A549 (cell line): ENCODE data around the gene BLACAT1. TPM values are rescaled to one million over a fixed set of nuclear protein-coding genes. Genes with fewer than 3 reads are reported as not detected.
"Not testable (repeated sequence)": the region's sequence is repeated elsewhere in the genome, so short reads cannot be mapped to it uniquely, and the experiment has no call there.

Experiments
- ATAC-seq, 2 experiments: fragments of 200-7000 bp in 1 of 2; fragments of >200 bp in 1 of 2; cut with Nextera tagmentation in 1 of 2; cut with Tn5 transposase in 1 of 2; 3 replicates each; pipeline versions ENCODE4 v1.8.0 to v1.9.1; 2018 to 2020; ENCODE audit warnings: mild to moderate bottlenecking in 1 of 2, moderate library complexity in 1 of 2
- CTCF ChIA-PET: fragments of 300-600 bp; sonication (Branson Sonifier 250); formaldehyde crosslinking; extraction: SDS; loops from one replicate; lab custom pipeline; 2021; ENCODE audit warnings: antibody characterized with exemption, inconsistent platforms; lab: Yijun Ruan, JAX
- POLR2A ChIA-PET: fragments of 350-600 bp; formaldehyde crosslinking; extraction: SDS; loops from one replicate; lab custom pipeline; 2021; ENCODE audit warnings: antibody characterized with exemption, inconsistent platforms; lab: Yijun Ruan, JAX
- DNase-seq, 2 experiments: peaks; one replicate each; pipeline versions ENCODE4 v3.0.0 to v3.0.0-alpha.2; 2011 to 2016; ENCODE audit warnings: low read depth in 1 of 2, low spot score in 1 of 2
- FAIRE-seq: peaks from 2 replicates; lab custom pipeline; 2011; peaks lifted over from hg19 to GRCh38; lab: Jason Lieb, UNC
- H3K27ac ChIP-seq, 2 experiments: fragments of >200 bp; sonication (Bioruptor Twin); formaldehyde crosslinking; 3 replicates each; pipeline ENCODE4 v1.5.1; 2016 to 2017
- H3K4me1 ChIP-seq: fragments of >200 bp; sonication (Bioruptor Twin); formaldehyde crosslinking; 3 replicates; pipeline ENCODE4 v1.6.1; 2016
- H3K4me2 ChIP-seq: fragments of >200 bp; sonication (Bioruptor Twin); formaldehyde crosslinking; 3 replicates; pipeline ENCODE4 v1.6.1; 2016
- H3K4me3 ChIP-seq: fragments of >200 bp; sonication (Bioruptor Twin); formaldehyde crosslinking; 3 replicates; pipeline ENCODE4 v1.5.1; 2016
- H3K9me3 ChIP-seq: fragments of >200 bp; sonication (Bioruptor Twin); formaldehyde crosslinking; 3 replicates; pipeline ENCODE4 v1.6.1; 2016
- CBX2 ChIP-seq: fragments of 200-600 bp; sonication (generic); IDR thresholded peaks from 2 replicates; pipeline ENCODE4 v1.6.1; 2016; ENCODE audit warnings: low read depth, mild to moderate bottlenecking, borderline replicate concordance
- CBX8 ChIP-seq: fragments of 200-600 bp; sonication (generic); IDR thresholded peaks from 2 replicates; pipeline ENCODE4 v1.6.1; 2016
- CEBPB ChIP-seq, 2 experiments: fragments of >200 bp in 1 of 2; sonication (Bioruptor Twin) in 1 of 2; formaldehyde crosslinking in 1 of 2; IDR thresholded peaks; 2 replicates each; pipeline ENCODE4 v1.6.1; 2012 to 2016
- EHF ChIP-seq: fragments of 250-450 bp; sonication (Bioruptor Pico); IDR thresholded peaks from 2 replicates; pipeline ENCODE4 v1.5.0; 2020; ENCODE audit warnings: mild to moderate bottlenecking
- FOXS1 ChIP-seq: fragments of 250-450 bp; sonication (Bioruptor Pico); IDR thresholded peaks from 2 replicates; pipeline ENCODE4 v1.5.0; 2020; ENCODE audit warnings: mild to moderate bottlenecking, moderate library complexity
- HEYL ChIP-seq: fragments of 250-450 bp; sonication (Bioruptor Pico); IDR thresholded peaks from 2 replicates; pipeline ENCODE4 v1.8.0; 2021; ENCODE audit warnings: mild to moderate bottlenecking, moderate library complexity
- HOXA7 ChIP-seq: fragments of 250-450 bp; sonication (Bioruptor Pico); IDR thresholded peaks from 2 replicates; pipeline ENCODE4 v1.5.0; 2020; ENCODE audit warnings: mild to moderate bottlenecking, moderate library complexity
- HOXB13 ChIP-seq: fragments of 250-450 bp; sonication (Bioruptor Pico); IDR thresholded peaks from 2 replicates; pipeline ENCODE4 v1.5.0; 2020; ENCODE audit warnings: low read depth, mild to moderate bottlenecking, moderate library complexity
- JUN ChIP-seq, 2 experiments: fragments of >200 bp; sonication (Bioruptor Twin); formaldehyde crosslinking; IDR thresholded peaks; 2 replicates in 1 of 2; 3 replicates in 1 of 2; pipeline ENCODE4 v1.6.1; 2016 to 2017
- KDM1A ChIP-seq: fragments of 200-600 bp; sonication (generic); IDR thresholded peaks from 2 replicates; pipeline ENCODE4 v1.6.1; 2016; ENCODE audit warnings: low read depth, mild to moderate bottlenecking
- KDM5A ChIP-seq: fragments of 200-600 bp; sonication (generic); IDR thresholded peaks from 2 replicates; pipeline ENCODE4 v1.6.1; 2016; ENCODE audit warnings: antibody characterized with exemption, mild to moderate bottlenecking
- MAZ ChIP-seq: fragments of 150-350 bp; IDR thresholded peaks from 2 replicates; pipeline ENCODE4 v1.6.1; 2014; ENCODE audit warnings: antibody characterized with exemption, low read depth, low read length, borderline replicate concordance
- NR3C1 ChIP-seq: fragments of >200 bp; sonication (Bioruptor Twin); formaldehyde crosslinking; IDR thresholded peaks from 3 replicates; pipeline ENCODE4 v1.6.1; 2017
- POLR2A ChIP-seq: IDR thresholded peaks from 2 replicates; pipeline ENCODE4 v1.6.1; 2012; ENCODE audit warnings: mild to moderate bottlenecking, low read length
- RAD21 ChIP-seq, 2 experiments: fragments of >200 bp in 1 of 2; sonication (Bioruptor Twin) in 1 of 2; formaldehyde crosslinking in 1 of 2; IDR thresholded peaks in 1 of 2; conservative IDR thresholded peaks in 1 of 2; 2 replicates in 1 of 2; 3 replicates in 1 of 2; pipeline ENCODE4 v1.6.1; 2012 to 2018; ENCODE audit warnings: inconsistent platforms in 1 of 2
- RARB ChIP-seq: fragments of 250-450 bp; sonication (Bioruptor Pico); IDR thresholded peaks from 2 replicates; pipeline ENCODE4 v1.8.0; 2021; ENCODE audit warnings: mild to moderate bottlenecking, moderate library complexity
- RCOR1 ChIP-seq: fragments of 150-350 bp; IDR thresholded peaks from 2 replicates; pipeline ENCODE4 v1.6.1; 2014; ENCODE audit warnings: antibody characterized with exemption, low read length, low read depth
- SREBF2 ChIP-seq: fragments of 450-650 bp; IDR thresholded peaks from 2 replicates; pipeline ENCODE4 v1.6.1; 2014; ENCODE audit warnings: mild to moderate bottlenecking, moderate library complexity
- ZNF302 ChIP-seq: fragments of 250-450 bp; sonication (Bioruptor Pico); IDR thresholded peaks from 2 replicates; pipeline ENCODE4 v1.9.0; 2021; ENCODE audit warnings: inconsistent platforms, mild to moderate bottlenecking, moderate library complexity
- ZSCAN20 ChIP-seq: fragments of 250-450 bp; sonication (Bioruptor Pico); IDR thresholded peaks from 2 replicates; pipeline ENCODE4 v1.8.0; 2022; ENCODE audit warnings: mild to moderate bottlenecking, moderate library complexity
- whole genome bisulfite sequencing: methylation state at CpG from one replicate; pipeline ENCODE4 v1.1.6; 2017; ENCODE audit errors: missing lambda C conversion rate; 5-methylcytosine and 5-hydroxymethylcytosine counted together
- polyA plus RNA-seq, 4 experiments: library from polyadenylated mRNA; depleted of rRNA in 3 of 4; stranded (reverse); fragments of >200 nt; fragmentation: RNase III in 1 of 4; extraction: RNeasy Plus Mini Kit Qiagen cat#74134 plus additional on column Dnase treatment in 1 of 4; gene quantifications; 2 replicates in 3 of 4; 3 replicates in 1 of 4; pipeline ENCODE4 v1.2.3, GENCODE V29; 2011 to 2017
- TF ChIP-seq, protein P1 (sequence below): IDR thresholded peaks from 2 replicates; pipeline ENCODE4 v1.6.1; 2012; ENCODE audit warnings: low read depth, borderline replicate concordance
- TF ChIP-seq, protein P2 (sequence below): fragments of >200 bp; sonication (Bioruptor Twin); formaldehyde crosslinking; IDR thresholded peaks from 2 replicates; pipeline ENCODE4 v1.6.1; 2016
- TF ChIP-seq, protein P3 (sequence below): fragments of >200 bp; sonication (Bioruptor Twin); formaldehyde crosslinking; IDR thresholded peaks from 3 replicates; pipeline ENCODE4 v1.5.1; 2016
- TF ChIP-seq, protein P4 (sequence below): IDR thresholded peaks from 2 replicates; pipeline ENCODE4 v1.6.1; 2012
- TF ChIP-seq, protein P5 (sequence below): fragments of 250-450 bp; sonication (Bioruptor Pico); IDR thresholded peaks from 2 replicates; pipeline ENCODE4 v1.5.0; 2020; ENCODE audit warnings: low read depth, mild to moderate bottlenecking, moderate library complexity
- TF ChIP-seq, protein P6 (sequence below): fragments of >200 bp; sonication (Bioruptor Twin); formaldehyde crosslinking; IDR thresholded peaks from 3 replicates; pipeline ENCODE4 v1.6.1; 2016

The BLACAT1 gene
- polyA plus RNA-seq, 2 of the 4 experiments (the other 2 are of a cell fraction): 0.09 TPM; not detected in 1

DNA sequence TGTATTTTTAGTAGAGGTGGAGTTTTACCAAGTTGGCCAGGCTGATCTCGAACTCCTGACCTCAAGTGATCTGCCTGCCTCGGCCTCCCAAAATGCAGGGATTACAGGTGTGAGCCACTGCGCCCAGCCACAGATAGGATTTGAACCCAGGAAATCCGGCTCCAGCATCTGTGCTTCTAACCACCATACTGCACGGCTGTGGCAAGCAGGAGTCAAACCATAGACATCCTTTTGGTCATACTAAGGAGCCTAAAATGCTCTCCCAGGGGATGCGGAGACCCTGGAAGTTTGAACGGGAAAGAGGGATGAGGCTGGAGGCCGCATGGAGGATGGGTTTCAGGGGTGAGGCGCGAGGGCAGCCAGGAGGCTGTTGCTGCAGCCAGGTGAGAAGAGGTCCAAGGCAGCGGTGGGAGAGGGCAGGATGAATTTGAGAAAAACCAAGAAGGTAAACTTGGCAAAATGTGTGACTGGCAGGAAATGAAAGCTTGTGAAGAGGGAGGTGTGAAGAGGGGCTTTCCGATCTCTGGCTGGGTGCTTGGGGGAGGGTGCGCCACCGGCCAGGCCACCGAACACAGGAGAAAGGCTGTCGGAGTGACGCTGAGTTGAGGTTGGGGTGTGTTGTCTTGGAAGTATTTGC, 24.6 kb upstream of the BLACAT1 start:
- peaks cover 17% of the 10 kb centered on the region for H3K4me1 ChIP-seq
- no peak for ATAC-seq

DNA sequence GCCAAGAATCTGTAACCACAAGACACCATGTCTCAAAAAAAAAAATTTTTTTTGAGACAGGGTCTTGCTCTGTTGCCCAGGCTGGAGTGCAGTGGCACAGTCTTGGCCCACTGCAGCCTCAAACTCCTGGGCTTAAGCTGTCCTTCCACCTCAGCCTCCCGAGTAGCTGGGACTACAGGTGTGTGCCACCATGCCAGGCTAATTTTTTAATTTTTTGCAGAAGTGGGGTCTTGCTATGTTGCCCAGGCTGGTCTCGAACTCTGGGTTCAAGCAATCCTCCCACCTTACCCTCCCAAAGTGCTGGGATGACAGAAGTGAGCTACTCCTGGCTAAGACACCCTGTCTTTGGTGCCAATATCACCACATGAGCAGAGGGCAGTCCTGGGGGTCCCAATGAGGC, 23.1 kb upstream of the BLACAT1 start:
- POLR2A ChIA-PET, ATAC-seq, FAIRE-seq, H3K4me3 ChIP-seq, DNase-seq, H3K4me2 ChIP-seq: not testable (repeated sequence)
- WGBS: 75% methylated on average over 2 of the region's 2 CpGs
- peaks cover 22% of the 10 kb centered on the region for H3K9me3 ChIP-seq
- CTCF ChIA-PET: interaction anchor here (1.2 to 26.5 kb wide), 8 partner anchors 7 to 143 kb away, joined by 3 to 560 read pairs (median 12); no protein-coding TSS in a partner anchor
- H3K27ac ChIP-seq: peak overlapping the region in 1 of 2 experiments; percentile 66; a peak in 2 of 6 replicates
- peaks cover 17% of the 10 kb centered on the region for H3K4me1 ChIP-seq

More for the DNA sequence above, 24.6 kb upstream of the BLACAT1 start:
- TF ChIP-seq MAZ: no peak
- no peak for TF ChIP-seq POLR2A
- TF ChIP-seq, protein P1, sequence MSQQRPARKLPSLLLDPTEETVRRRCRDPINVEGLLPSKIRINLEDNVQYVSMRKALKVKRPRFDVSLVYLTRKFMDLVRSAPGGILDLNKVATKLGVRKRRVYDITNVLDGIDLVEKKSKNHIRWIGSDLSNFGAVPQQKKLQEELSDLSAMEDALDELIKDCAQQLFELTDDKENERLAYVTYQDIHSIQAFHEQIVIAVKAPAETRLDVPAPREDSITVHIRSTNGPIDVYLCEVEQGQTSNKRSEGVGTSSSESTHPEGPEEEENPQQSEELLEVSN: no peak
- TF ChIP-seq HEYL: no peak
- no peak for TF ChIP-seq NR3C1
- no peak for TF ChIP-seq EHF (CRISPR knock-in tag)
- no peak for TF ChIP-seq CBX2
- no peak for TF ChIP-seq CBX8
- TF ChIP-seq, protein P2, sequence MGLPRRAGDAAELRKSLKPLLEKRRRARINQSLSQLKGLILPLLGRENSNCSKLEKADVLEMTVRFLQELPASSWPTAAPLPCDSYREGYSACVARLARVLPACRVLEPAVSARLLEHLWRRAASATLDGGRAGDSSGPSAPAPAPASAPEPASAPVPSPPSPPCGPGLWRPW: no peak
- no peak for TF ChIP-seq HOXA7 (CRISPR knock-in tag)
- no peak for TF ChIP-seq FOXS1 (CRISPR knock-in tag)
- no peak for TF ChIP-seq ZNF302 (CRISPR knock-in tag)
- TF ChIP-seq, all 56 proteins: peak for 0
- ChIA-PET CTCF (interaction anchor here (0.7 to 26.5 kb wide), 7 partner anchors 37 to 145 kb away, joined by 3 to 560 read pairs (median 8); partner anchors contain the start of gene KLHDC8A), POLR2A (no interaction called here)
- FAIRE-seq (no peak), DNase-seq (no peak)
- 72% methylated on average over 17 of the region's 17 CpGs for WGBS
- no peak overlapping the region for H3K4me3 ChIP-seq
- H3K27ac ChIP-seq: no peak overlapping the region; a peak in 1 of 6 replicates
- H3K9me3 ChIP-seq: peaks cover 11% of the 10 kb centered on the region
- H3K4me2 ChIP-seq: no peak overlapping the region

DNA sequence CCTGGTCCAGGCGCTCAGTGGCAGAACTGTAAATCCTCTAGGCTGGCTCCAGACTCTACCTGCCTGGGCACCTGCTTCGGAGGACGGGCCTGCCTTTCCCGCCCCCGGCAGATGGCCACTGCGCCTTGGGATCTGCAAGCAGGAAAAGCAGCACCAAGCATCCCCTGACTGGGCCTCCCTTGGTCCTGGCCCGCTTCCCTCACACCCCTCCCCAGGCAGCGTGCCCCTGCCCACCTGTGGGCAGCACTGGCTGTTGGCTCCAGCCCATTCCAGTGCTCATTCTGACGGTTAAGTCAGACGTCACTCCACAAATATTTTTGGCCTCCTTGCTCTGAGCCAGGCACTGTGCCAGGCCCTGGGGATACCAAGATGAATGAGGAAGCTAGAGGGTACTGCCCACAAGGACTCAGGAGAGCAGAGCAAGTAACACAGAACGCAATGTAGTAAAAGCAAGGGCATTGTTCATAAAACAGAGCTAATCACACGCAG, 22.0 kb upstream of the BLACAT1 start:
- POLR2A ChIA-PET: interaction anchor here (1.1 kb wide), 1 partner anchor 154 kb away, joined by 3 read pairs; the partner anchor contains the start of gene ELK4
- H3K9me3 ChIP-seq: peaks cover 22% of the 10 kb centered on the region
- H3K4me2 ChIP-seq: peak overlapping the region; percentile 60
- DNase-seq (peak; percentile 52 to 84), FAIRE-seq (peak; percentile 49), ATAC-seq (peak; percentile 49 to 84)
- H3K27ac ChIP-seq: peak overlapping the region; percentile 58 to 66; a peak in 4 of 6 replicates
- CTCF ChIA-PET: interaction anchor here (0.8 to 26.5 kb wide), 12 partner anchors 8 to 152 kb away, joined by 3 to 560 read pairs (median 4); no protein-coding TSS in a partner anchor
- TF ChIP-seq, protein P3, sequence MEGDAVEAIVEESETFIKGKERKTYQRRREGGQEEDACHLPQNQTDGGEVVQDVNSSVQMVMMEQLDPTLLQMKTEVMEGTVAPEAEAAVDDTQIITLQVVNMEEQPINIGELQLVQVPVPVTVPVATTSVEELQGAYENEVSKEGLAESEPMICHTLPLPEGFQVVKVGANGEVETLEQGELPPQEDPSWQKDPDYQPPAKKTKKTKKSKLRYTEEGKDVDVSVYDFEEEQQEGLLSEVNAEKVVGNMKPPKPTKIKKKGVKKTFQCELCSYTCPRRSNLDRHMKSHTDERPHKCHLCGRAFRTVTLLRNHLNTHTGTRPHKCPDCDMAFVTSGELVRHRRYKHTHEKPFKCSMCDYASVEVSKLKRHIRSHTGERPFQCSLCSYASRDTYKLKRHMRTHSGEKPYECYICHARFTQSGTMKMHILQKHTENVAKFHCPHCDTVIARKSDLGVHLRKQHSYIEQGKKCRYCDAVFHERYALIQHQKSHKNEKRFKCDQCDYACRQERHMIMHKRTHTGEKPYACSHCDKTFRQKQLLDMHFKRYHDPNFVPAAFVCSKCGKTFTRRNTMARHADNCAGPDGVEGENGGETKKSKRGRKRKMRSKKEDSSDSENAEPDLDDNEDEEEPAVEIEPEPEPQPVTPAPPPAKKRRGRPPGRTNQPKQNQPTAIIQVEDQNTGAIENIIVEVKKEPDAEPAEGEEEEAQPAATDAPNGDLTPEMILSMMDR: no peak
- TF ChIP-seq RCOR1 (no peak), SREBF2 (no peak), HOXB13 (no peak), POLR2A (no peak), KDM1A (no peak), KDM5A (no peak), RAD21 (conservative IDR thresholded peaks at IDR 0.05 in 1 of 2, IDR thresholded peaks at IDR 0.05 in 1 of 2) (no peak), JUN (IDR thresholded peaks at IDR 0.05) (no peak), RARB (CRISPR knock-in tag) (no peak), ZSCAN20 (CRISPR knock-in tag) (no peak), NR3C1 (no peak), CEBPB (IDR thresholded peaks at IDR 0.05) (no peak)
- TF ChIP-seq, protein P4, sequence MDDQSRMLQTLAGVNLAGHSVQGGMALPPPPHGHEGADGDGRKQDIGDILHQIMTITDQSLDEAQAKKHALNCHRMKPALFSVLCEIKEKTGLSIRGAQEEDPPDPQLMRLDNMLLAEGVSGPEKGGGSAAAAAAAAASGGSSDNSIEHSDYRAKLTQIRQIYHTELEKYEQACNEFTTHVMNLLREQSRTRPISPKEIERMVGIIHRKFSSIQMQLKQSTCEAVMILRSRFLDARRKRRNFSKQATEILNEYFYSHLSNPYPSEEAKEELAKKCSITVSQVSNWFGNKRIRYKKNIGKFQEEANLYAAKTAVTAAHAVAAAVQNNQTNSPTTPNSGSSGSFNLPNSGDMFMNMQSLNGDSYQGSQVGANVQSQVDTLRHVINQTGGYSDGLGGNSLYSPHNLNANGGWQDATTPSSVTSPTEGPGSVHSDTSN: no peak
- TF ChIP-seq, protein P5, sequence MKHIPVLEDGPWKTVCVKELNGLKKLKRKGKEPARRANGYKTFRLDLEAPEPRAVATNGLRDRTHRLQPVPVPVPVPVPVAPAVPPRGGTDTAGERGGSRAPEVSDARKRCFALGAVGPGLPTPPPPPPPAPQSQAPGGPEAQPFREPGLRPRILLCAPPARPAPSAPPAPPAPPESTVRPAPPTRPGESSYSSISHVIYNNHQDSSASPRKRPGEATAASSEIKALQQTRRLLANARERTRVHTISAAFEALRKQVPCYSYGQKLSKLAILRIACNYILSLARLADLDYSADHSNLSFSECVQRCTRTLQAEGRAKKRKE: no peak
- TF ChIP-seq, protein P6, sequence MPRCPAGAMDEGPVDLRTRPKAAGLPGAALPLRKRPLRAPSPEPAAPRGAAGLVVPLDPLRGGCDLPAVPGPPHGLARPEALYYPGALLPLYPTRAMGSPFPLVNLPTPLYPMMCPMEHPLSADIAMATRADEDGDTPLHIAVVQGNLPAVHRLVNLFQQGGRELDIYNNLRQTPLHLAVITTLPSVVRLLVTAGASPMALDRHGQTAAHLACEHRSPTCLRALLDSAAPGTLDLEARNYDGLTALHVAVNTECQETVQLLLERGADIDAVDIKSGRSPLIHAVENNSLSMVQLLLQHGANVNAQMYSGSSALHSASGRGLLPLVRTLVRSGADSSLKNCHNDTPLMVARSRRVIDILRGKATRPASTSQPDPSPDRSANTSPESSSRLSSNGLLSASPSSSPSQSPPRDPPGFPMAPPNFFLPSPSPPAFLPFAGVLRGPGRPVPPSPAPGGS: no peak
- 47% methylated on average over 12 of the region's 12 CpGs for WGBS
- peaks cover 17% of the 10 kb centered on the region for H3K4me1 ChIP-seq
- no peak overlapping the region for H3K4me3 ChIP-seq
